Stomach (tissue), 9 donors: ENCODE data around the gene ZNF208. TPM values are rescaled to one million over a fixed set of nuclear protein-coding genes. Genes with fewer than 3 reads are reported as not detected.
A peak's percentile ranks its signal among the peaks of the same experiment; 100 is the strongest.
"Not testable (repeated sequence)": the region's sequence is repeated elsewhere in the genome, so short reads cannot be mapped to it uniquely, and the experiment has no call there.

ENCODE experiments used
- DNase-seq, 2 donors: peaks; one replicate each; pipeline versions ENCODE4 v3.0.0 to v3.0.0-alpha.2; 2013 to 2019
- H3K27ac ChIP-seq, 5 donors: fragments of 200-600 bp in 4 of 5; sonication (generic) in 4 of 5; one replicate each; pipeline ENCODE4 v1.5.1; 2013 to 2019; ENCODE audit warnings: mild to moderate bottlenecking in 1 of 5, moderate library complexity in 1 of 5
- H3K27me3 ChIP-seq, 3 donors: fragments of 200-600 bp; sonication (generic); one replicate each; pipeline ENCODE4 v1.5.1; 2017 to 2019; ENCODE audit warnings: mixed run types in 1 of 3
- H3K36me3 ChIP-seq, 4 donors: fragments of 200-600 bp; sonication (generic); 1 replicate in 3 of 4; 2 replicates in 1 of 4; pipeline ENCODE4 v1.5.1; 2016 to 2019
- H3K4me1 ChIP-seq, 4 donors: fragments of 200-600 bp; sonication (generic); one replicate each; pipeline ENCODE4 v1.5.1; 2016 to 2019
- H3K4me3 ChIP-seq, 4 donors: fragments of 200-600 bp; sonication (generic) in 3 of 4; one replicate each; pipeline ENCODE4 v1.5.1; 2016 to 2019; ENCODE audit warnings: mild to moderate bottlenecking in 1 of 4
- H3K9me3 ChIP-seq, 4 donors: fragments of 200-600 bp; sonication (generic); one replicate each; pipeline ENCODE4 v1.5.1; 2016 to 2019
- EP300 ChIP-seq: sonication (generic); formaldehyde crosslinking; IDR thresholded peaks from one replicate; pipeline ENCODE4 v1.6.1; 2017; ENCODE audit warnings: antibody characterized with exemption
- POLR2A ChIP-seq, 4 donors: fragments of 450-650 bp; IDR thresholded peaks; one replicate each; pipeline ENCODE4 v1.6.1; 2016; ENCODE audit warnings: antibody characterized with exemption in 4 of 4, control low read depth in 2 of 4, mild to moderate bottlenecking in 1 of 4, moderate library complexity in 1 of 4
- POLR2AphosphoS5 ChIP-seq, 3 donors: sonication (generic); formaldehyde crosslinking; IDR thresholded peaks; one replicate each; pipeline ENCODE4 v1.6.1; 2016; ENCODE audit warnings: antibody characterized with exemption in 3 of 3
- WGBS, 5 donors: extraction: QIAGEN DNeasy Blood & Tissue Kit in 3 of 5; methylation state at CpG; one replicate each; pipeline versions ENCODE4 v1.1.5 to v1.1.7; 2013 to 2018; 5-methylcytosine and 5-hydroxymethylcytosine counted together
- intact Hi-C: fragments of 100-400 bp; cut with DNase I; formaldehyde crosslinking; loops from one replicate; pipeline ENCODE4 v1.15.1; 2023; ENCODE audit warnings: low total_unique reads
- polyA plus RNA-seq, 3 donors: library from polyadenylated mRNA; stranded (reverse); fragments of 200-250 nt; gene quantifications; one replicate each; pipeline ENCODE4 v1.2.3, GENCODE V29; 2013
- total RNA-seq, 5 donors: library from RNA; depleted of rRNA; stranded (reverse); fragments of >200 nt; gene quantifications; one replicate each; pipeline versions ENCODE4 v1.1.0 to v1.2.3, GENCODE V29; 2014 to 2016
- TF ChIP-seq, protein P1 (sequence below), 7 experiments: fragments of 450-650 bp in 4 of 7; fragments of 200-600 bp in 3 of 7; sonication (generic) in 3 of 7; IDR thresholded peaks; one replicate each; pipeline ENCODE4 v1.5.1; 2016 to 2019; ENCODE audit warnings: antibody characterized with exemption in 7 of 7, control low read depth in 2 of 7, mild to moderate bottlenecking in 1 of 7
- donor health status: healthy with polysubstance abuse.
- donor health status: Bipolar disorder and iron deficiency.
- donor health status: healthy.

ZNF208 gene
- total and polyA plus RNA-seq, 8 donors: 0.43 to 22.9 (median 1.9) TPM; not detected in 2

DNA sequence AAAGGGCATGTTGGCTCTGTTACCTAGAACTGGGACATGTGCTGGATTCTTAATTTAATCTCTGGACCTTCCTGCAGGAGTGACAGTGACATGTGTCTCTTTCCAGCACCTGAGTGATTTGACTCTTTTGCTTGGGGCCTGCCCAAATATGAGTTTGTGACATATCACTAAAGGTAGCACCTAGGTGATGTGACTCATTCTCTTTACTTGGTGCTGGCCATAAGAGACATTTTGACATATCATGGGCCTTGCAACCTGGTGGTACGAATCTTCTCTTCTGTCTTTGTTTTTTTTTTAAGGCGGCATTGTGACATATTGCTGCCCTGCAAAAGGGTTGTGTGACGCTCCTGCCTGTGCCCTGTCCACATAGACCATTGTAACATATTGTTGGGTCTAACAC lies 108.9 kb downstream of the ZNF208 start:
- no peaks in the 10 kb centered on the region for H3K36me3 ChIP-seq
- H3K27ac ChIP-seq: no peak overlapping the region
- TF ChIP-seq, protein P1, sequence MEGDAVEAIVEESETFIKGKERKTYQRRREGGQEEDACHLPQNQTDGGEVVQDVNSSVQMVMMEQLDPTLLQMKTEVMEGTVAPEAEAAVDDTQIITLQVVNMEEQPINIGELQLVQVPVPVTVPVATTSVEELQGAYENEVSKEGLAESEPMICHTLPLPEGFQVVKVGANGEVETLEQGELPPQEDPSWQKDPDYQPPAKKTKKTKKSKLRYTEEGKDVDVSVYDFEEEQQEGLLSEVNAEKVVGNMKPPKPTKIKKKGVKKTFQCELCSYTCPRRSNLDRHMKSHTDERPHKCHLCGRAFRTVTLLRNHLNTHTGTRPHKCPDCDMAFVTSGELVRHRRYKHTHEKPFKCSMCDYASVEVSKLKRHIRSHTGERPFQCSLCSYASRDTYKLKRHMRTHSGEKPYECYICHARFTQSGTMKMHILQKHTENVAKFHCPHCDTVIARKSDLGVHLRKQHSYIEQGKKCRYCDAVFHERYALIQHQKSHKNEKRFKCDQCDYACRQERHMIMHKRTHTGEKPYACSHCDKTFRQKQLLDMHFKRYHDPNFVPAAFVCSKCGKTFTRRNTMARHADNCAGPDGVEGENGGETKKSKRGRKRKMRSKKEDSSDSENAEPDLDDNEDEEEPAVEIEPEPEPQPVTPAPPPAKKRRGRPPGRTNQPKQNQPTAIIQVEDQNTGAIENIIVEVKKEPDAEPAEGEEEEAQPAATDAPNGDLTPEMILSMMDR (IDR thresholded peaks at IDR 0.05): no peak
- TF ChIP-seq POLR2A (IDR thresholded peaks at IDR 0.05): no peak
- H3K4me3 ChIP-seq: no peak overlapping the region
- intact Hi-C loops: no loop called here
- H3K27me3 ChIP-seq: no peaks in the 10 kb centered on the region
- WGBS, 5 donors: 80 to 93% (median 89%) methylated on average over 3 of the region's 3 CpGs
- H3K4me1 ChIP-seq: no peaks in the 10 kb centered on the region
- DNase-seq: no peak
- H3K9me3 ChIP-seq: peaks cover 0 to 79% (median 30%) of the 10 kb centered on the region in 4 donors

DNA sequence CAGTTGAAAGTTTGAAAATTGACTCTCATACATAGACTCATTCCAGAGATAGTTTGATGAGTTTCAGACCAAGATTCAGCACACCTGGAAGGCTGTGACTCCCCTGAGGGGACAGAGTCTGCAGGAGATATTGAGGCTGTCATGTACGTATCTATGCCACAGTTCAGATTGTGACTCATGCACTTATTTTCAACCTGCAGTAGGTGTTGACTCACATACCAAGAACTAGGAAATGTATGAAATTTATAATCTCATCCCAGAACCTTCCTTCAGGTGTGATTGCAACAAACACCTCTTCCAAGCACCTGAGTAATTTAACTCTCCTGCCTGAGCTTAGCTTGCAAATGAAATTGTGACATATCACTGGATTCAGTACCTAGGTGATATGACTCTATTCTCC lies 110.3 kb downstream of the ZNF208 start:
- Histone ChIP-seq H3K4me1 (no peaks in the 10 kb centered on the region), H3K9me3 (peaks cover 2 to 79% (median 27%) of the 10 kb centered on the region in 4 donors), H3K4me3 (no peak overlapping the region), H3K27me3 (no peaks in the 10 kb centered on the region), H3K27ac (no peak overlapping the region), H3K36me3 (no peaks in the 10 kb centered on the region)
- no peak for TF ChIP-seq POLR2AphosphoS5 (IDR thresholded peaks at IDR 0.05)
- TF ChIP-seq, protein P1 (IDR thresholded peaks at IDR 0.05): no peak
- no peak for TF ChIP-seq POLR2A (IDR thresholded peaks at IDR 0.05)
- no peak for TF ChIP-seq EP300
- 88 to 100% (median 94%) methylated on average over 1 of the region's 1 CpG for WGBS, 5 donors
- intact Hi-C loops: no loop called here
- no peak for DNase-seq

DNA sequence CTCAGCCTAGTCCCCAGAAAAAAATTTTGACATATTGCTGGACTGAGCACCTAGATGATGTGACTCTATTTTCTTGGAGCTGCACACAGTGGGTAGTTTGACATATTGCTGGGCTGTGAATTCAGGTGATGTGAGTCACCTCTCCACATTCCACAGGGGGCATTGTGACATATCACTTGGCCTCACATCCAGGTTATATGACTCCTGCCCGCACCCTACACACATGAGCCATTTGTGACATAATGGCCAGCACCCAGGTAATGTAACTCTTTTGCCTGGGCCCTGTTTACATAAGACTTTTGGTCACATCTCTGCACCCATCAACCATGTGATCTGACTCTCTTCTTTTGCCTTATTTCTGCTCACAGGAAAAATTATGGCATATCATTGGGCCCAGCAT lies 119.7 kb downstream of the ZNF208 start:
- H3K36me3 ChIP-seq: no peaks in the 10 kb centered on the region
- no peak overlapping the region for H3K27ac ChIP-seq
- WGBS, 5 donors: 69 to 88% (median 81%) methylated on average over 1 of the region's 1 CpG
- no peaks in the 10 kb centered on the region for H3K4me1 ChIP-seq
- H3K4me3 ChIP-seq: no peak overlapping the region
- no peaks in the 10 kb centered on the region for H3K27me3 ChIP-seq
- H3K9me3 ChIP-seq: peaks cover 0 to 29% (median 7%) of the 10 kb centered on the region in 4 donors
- no peak for DNase-seq
- intact Hi-C loops: no loop called here
- TF ChIP-seq, protein P1 (IDR thresholded peaks at IDR 0.05): no peak
- no peak for TF ChIP-seq POLR2AphosphoS5 (IDR thresholded peaks at IDR 0.05)
- TF ChIP-seq POLR2A (IDR thresholded peaks at IDR 0.05): no peak
- TF ChIP-seq EP300: no peak

DNA sequence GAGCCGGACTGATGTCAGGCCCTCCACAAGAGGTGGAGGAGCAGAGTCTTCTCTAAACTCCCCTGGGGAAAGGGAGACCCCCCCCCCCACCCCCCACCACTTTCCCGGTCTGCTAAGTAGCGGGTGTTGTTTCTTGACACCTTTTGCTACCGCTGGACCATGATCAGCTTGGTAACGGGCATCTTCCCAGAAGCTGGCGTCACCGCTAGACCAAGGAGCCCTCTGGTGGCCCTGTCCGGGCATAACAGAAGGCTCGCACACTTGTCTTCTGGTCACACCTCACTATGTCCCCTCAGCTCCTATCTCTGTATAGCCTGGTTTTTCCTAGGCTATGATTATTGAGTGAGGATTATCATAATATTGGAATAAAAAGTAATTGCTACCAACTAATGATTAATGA lies 120.7 kb downstream of the ZNF208 start:
- H3K4me1 ChIP-seq, H3K27me3 ChIP-seq, H3K36me3 ChIP-seq, intact Hi-C loops, H3K4me3 ChIP-seq, H3K27ac ChIP-seq: not testable (repeated sequence)
- 4 to 18% (median 18%) methylated on average over 4 to 9 of the region's 9 CpGs for WGBS, 5 donors
- peaks cover 0 to 18% (median 1%) of the 10 kb centered on the region in 4 donors for H3K9me3 ChIP-seq
- DNase-seq: peak; percentile 26 to 32
- TF ChIP-seq, protein P1 (IDR thresholded peaks at IDR 0.05): peak in 3 of 7 experiments; percentile 13 to 36 (median 30)

DNA sequence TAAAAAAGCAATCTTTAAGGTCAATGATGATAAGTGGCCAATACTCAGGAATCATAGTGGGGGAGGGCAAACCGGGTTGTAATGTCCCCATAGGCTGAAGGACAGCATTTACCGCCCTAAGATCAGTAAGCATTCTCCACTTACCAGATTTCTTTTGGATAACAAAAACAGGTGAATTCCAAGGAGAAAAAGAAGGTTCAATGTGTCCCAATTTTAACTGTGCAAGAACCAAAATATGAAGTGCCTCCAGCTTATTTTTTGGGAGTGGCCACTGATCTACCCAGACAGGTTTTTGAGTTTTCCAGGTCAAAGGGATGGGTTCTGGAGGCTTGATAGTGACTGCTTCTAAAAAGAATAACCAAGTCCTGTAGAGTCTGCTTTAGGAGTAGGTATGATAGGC lies 125.2 kb downstream of the ZNF208 start:
- WGBS, 5 donors: 57 to 80% (median 75%) methylated on average over 2 of the region's 2 CpGs
- H3K27me3 ChIP-seq, H3K4me3 ChIP-seq, DNase-seq, H3K36me3 ChIP-seq, intact Hi-C loops, H3K27ac ChIP-seq, H3K4me1 ChIP-seq: not testable (repeated sequence)
- H3K9me3 ChIP-seq: peaks cover 0 to 13% (median 4%) of the 10 kb centered on the region in 4 donors

DNA sequence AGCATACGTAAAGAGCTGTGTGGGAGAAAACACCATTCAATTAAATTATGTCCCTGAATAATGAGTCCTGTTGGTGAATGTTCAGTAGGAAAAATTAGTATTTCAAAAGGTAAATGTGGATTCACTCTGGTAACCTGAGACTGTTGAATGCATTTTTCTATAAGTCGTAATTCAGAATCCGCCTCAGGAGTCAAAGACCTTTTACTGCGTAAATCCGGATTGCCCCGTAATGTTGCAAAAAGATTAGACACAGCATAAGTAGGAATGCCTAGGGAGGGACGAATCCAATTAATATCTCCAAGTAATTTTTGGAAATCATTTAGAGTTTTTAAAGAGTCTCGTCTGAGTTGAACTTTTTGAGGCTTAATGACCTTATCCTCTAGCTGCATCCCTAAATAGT lies 126.0 kb downstream of the ZNF208 start:
- H3K27me3 ChIP-seq, DNase-seq, H3K4me3 ChIP-seq, H3K4me1 ChIP-seq, H3K27ac ChIP-seq, H3K36me3 ChIP-seq, intact Hi-C loops: not testable (repeated sequence)
- peaks cover 0 to 13% (median 4%) of the 10 kb centered on the region in 4 donors for H3K9me3 ChIP-seq
- WGBS, 5 donors: 89 to 90% (median 89%) methylated on average over 8 of the region's 8 CpGs
